ENCODE results near the gene CACFD1.

Gene CACFD1

DNA sequence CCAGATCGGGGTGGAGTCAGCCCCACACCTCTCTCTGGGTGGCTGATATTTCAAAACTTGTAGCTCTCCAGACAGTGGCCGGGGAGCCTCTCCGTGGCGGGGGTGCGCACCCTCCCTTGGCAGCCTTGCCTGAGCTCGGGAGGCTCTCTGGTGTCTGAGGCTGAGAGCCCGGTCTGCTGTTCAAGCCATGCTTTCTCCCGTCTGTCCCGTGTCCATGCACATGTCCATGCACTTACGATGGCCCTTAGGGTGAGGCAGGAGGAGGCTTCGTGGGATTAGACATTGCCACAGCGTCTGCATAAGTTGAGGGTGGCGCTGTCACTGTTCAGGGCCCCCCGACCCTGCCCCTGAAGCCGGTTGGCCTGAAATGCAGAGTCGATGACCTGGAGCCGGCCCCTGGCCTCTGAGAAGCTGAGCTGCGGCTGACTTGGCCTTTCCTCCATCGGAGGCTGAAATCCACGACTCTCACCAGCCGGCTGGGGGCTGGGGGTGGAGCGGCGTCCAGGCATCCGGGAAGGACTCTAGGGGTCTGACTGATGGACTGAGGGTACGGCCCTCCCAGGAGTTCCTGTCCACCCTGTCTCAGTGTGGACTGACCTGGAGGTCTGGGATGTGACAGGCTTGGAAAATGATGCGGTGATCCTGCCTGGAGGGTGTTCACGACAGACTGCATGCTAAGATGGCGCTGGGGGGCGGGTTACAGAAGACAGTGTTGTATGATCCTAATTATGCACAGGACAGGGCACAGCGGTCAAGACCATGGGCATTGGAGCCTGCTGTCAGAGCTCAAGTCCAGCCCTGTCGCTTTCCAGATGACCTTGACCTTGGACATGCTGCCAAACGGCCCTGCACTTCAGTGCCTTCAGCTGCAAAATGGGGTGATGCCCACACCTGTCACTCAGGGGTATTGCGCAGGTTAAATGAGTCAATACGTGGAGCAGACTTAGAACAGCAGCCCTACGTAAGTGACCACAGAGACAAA lies 37.4 kb downstream of the CACFD1 start:
- DNase-seq (ENCODE audit: low read depth, low spot score) = no peak

DNA sequence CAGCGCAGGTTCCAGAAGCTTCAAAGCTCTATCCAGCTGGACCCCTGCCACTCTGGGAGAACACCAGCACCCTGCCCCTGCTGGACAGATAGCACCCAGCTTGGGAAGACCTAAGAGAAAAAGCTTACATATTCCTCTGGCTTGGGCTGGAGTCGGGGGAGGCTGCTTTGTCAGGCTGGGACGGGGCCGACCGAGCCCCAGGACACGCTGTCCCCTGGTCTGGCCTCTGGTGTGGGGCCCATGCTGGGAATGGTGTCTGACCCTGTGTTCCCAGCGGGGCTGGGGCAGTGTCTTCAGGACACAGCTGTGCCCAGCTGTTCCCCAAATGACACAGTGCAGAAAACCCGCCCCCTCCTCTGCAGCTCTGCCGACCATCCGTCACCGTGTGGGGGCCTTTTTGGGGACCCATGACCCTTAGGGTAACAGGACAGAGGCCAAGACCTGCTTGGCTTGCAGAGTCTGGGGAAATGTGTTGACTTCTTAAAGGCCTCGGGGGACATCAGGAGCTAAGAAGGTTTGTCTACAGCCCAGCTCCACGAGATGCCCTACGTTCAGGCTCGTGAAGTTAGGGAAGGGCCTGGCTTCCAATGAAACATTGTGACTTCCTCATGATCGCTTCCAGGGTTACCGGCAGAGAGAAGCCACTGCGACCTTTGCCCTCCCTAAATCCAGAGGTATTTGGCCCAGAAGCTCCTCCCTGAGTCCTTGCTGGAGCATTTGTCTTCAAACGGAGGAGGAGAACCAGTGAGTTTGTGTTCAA lies 39.5 kb downstream of the CACFD1 start:
- DNase-seq (ENCODE audit: low read depth, low spot score) = no peak

DNA sequence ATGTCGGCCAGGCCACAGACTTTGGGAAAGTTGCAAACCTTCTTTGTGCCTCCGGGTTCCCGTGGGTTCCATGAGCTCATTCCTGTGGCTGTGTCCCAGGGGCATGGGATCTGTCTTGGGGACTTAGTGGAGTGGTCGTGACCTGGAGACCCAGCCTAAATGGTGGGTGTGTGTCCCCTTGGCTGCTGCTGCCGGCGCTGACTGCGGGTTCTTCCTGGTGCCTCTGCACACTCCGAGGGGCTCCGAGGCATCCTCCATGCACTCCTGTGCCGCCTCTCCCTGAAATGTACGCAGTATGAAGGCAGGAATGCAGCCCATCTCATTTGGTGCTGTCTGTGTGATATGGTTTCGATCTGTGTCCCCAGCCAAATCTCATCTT lies 40.1 kb downstream of the CACFD1 start:
- no peak for DNase-seq (ENCODE audit: low read depth, low spot score)

DNA sequence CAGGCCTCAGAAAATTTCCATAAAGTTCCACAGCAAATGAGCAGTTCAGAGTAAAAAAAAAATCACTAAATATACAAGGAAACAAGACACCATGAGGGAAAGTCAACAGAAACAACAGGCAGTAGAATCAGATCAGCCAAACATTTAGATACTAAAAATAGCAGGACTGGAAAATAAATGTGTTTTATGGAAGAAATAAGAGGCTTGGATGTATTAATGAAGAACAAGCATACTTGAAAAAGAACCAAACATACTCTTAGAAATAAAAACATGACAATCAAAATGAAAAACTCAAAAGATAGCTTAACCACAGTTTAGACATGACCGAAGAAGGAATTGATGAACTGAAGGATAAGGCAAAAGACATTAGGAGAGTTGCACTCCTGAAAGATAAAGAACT lies 42.3 kb downstream of the CACFD1 start:
- no peak for DNase-seq (ENCODE audit: low read depth, low spot score)

- DNase-seq (ENCODE audit: low read depth, low spot score) = no peak
These were observed 45.5 kb downstream of the CACFD1 start for GRCh38 chr9:133505186-133505830.

DNA sequence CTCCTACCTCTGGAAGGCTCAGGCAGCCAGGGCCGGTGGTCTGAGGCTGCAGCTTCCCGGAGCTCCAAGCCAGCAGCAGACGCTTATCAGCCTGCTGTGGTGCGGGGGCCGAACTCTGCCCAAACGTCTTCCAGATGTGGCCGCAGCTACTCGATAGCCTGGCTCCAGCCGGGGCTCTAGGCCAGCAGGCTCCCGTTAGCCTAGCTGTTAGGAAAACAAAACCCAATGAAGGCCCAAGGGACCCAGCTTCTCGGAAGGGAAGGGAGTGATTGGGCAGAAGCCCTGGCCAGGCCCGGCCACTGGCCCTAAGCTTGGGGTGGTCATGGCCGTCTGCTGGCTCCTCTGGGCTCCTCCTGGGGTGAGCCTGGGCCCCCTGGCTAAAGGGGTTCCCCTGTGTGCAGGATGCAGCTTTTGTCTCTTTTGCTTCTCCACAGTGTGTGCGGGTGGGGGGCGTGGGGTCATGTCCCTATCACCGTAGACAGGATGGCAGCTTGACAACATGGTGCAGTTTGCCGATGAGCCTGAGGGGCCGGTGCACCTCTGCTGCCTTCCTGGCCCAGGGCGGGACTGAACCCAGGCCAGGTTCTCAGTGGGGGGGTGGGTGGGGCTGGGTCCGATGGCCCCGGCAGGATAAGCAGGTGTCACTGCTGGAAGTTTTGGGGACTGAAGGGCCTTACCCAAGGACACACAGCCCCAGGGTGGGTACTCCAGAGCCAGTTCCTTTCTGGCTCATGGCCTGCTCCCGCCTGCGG lies 46.3 kb downstream of the CACFD1 start:
- DNase-seq (ENCODE audit: low read depth, low spot score) = no peak

DNA sequence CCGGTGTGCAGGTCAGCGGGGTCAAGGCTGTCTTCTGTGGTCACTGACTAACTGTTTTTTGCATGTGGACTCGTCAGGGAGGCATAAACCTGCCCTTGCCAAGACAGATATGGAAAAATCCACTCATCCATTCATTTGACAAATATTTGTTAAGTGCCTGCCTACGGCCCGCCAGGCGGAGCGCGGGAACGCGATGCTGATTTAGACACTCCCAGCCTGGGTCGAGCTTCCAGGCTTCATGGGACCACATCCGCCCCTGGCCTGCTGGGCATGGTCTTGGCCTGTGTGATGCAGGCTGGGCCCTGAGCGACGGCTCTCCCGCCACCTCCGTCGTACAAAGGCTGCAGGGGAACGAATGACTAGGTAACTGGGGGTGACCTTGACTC lies 46.9 kb downstream of the CACFD1 start:
- DNase-seq (ENCODE audit: low read depth, low spot score) = no peak

GRCh38 chr9:133507246-133507965 lies 47.6 kb downstream of the CACFD1 start:
- DNase-seq (ENCODE audit: low read depth, low spot score) = no peak

DNA sequence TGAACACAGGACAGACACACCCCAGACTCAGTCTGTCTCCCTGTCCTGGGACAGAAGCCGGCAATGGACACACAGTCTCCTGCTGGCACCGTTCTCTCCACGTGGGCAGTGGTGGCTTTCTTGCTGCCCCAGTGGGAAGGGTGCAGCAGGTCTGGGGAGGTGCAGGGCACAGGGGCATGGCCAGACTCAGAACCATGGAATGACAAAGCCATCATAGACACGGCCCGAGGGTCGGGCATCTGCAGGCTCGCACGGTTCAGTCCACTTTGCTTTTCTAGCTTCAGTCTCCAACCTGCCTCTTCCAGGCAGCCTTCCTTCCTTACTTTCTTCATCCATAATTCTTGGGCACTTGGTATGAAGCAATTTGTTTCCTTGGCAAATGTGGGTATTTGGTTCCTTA lies 48.3 kb downstream of the CACFD1 start:
- DNase-seq (ENCODE audit: low read depth, low spot score) = no peak

GRCh38 chr9:133509179-133510083 lies 49.7 kb downstream of the CACFD1 start:
- DNase-seq (ENCODE audit: low read depth, low spot score) = no peak

GRCh38 chr9:133510926-133511505 lies 51.2 kb downstream of the CACFD1 start:
- DNase-seq (ENCODE audit: low read depth, low spot score) = no peak

DNA sequence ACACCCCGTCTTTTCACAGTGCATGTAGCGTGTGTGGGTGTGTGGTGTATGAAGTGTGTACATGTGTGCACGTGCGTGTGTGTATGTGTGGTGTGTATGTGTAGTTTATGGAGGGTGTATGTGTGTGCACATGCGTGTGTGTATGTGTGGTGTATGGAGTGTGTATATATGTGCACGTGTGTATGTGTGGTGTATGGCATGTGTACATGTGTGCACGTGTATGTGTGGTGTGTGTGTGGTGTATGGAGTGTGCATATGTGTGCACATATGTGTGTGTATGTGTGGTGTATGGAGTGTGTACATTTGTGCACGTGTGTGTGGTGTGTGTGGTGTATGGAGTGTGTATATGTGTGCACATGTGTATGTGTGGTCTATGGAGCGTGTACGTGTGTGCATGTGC lies 51.8 kb downstream of the CACFD1 start:
- no peak for DNase-seq (ENCODE audit: low read depth, low spot score)

DNA sequence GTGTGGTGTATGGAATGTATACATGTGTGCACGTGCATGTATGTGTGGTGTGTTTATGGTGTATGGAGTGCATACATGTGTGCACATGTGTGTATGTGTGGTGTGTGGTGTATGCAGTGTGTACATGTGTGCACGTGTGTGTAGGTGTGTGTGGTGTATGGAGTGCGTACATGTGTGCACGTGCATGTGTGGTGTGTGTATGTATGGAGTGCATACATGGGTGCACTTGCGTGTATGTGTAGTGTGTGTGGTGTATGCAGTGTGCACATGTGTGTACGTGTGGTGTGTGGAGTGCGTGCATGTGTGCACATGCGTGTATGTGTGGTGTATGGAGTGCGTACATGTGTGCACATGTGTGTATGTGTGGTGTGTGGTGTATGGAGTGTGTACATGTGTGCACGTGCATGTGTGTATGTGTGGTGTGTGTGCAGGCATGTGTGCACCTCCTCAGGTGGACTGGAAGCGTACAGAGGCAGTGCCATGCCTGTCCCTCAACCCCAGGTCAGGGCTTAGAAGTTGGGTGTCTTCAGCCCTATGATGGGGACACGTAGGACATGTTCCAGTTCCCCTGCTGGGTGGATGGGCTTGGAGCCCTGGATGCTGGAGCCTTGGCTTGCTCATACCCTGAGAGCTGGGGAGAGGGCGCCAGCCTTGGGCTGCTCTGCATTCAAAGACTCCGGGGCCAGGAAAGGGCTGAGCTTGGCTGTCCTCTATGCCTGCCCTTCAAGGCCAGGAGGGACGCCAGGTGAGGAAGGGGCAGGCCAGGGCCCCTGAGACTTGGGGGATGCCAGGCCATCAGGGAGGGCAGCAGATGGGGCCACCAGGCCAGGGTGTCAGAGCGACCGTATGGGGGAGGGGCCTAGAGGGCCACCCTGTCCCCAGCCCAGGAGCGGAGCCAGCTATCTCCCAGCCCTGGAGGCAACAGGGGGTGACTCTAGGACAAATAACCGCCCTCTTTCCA lies 52.8 kb downstream of the CACFD1 start:
- DNase-seq (ENCODE audit: low read depth, low spot score) = no peak

DNA sequence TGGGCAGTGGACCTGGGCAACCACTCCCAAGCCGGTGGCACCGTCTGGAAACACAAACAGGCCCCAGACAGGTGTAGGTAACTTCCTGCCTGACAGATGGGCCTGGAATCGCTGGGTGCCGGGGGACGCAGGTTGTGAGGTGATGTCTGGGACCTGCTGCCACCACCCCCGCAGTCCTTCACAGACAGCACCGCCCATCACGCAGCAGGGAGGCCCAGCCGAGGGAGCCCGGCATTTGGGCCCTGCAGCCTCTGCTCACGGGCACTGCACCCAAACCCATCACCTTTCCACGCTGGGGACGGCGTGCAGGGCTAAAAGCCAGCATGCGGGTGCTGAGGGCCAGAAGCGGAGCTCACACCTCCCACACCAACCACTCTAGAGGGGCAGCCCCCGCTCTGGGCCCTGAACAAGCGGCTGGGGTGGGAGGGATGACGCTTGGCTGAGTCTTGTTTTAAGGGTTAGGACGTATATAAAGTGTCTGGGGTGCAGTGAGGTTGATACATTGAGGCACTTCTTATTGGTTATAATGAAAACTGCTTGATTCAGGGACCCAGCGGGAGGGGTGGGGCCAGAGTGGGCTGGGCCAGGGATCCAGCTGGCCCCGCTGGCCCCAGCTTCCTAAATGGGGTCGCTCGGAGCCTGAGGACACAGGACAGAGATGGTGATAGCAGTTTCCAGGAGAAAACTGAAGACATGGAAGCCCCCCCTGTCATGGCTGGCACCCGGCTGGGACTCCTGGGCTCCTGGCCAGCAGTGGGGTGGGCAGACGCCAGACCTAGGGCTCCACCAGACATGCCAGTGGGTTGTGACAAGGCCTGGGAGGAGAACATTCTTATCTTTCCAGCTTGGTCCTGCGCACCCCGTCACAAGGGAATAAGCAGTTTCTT lies 53.7 kb downstream of the CACFD1 start:
- DNase-seq (ENCODE audit: low read depth, low spot score) = no peak

DNA sequence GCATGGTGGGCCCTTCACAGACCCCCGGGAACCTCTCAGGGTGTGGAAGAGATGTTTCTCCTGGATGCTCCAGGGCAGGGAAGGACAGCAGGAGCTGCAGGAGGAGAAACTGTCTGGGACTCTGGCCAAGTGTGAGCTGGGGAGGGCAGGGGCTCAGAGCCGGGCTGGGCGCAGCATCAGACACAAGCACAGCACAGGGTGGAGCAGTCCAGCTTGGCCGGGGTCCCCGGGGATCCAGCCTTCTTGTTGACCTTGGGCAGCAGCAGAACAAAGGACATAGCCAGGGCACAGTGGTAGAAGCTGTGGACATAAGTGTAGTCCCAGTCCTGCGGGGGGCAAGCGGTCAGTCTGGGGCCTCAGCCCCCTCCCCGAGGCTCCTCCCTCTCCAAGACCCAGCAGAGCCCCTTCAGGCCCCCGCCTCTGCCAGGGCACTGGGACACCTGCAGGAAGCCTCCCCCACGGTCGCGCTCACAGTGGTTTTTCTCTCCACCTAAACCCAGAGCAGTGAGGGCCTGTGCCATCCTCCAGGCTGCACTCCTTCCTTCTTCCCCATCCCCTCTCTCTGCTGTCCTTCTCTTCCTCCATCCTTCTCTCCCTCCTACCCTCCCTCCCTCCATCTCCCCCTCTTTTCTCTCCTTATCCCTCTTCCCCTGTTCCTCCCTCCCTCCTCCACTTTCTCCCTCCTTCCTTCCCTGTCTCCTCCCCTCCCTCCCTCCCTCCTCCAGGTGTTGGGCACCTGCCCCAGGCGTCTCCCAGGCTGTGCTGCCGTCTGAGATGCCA lies 54.9 kb downstream of the CACFD1 start:
- no peak for DNase-seq (ENCODE audit: low read depth, low spot score)

- no peak for DNase-seq (ENCODE audit: low read depth, low spot score)
These were observed 55.4 kb downstream of the CACFD1 start for GRCh38 chr9:133515240-133515610.

All from activated CD4-positive, CD25-positive, alpha-beta regulatory T cell treated with anti-CD3 and anti-CD28 coated beads, Interleukin-2, amount 50 U/mL, for 16 hours (primary cell).